Karpas-422 (cell line): ENCODE measurements around the gene PRPF38A. TPM values are rescaled to one million over a fixed set of nuclear protein-coding genes. Genes with fewer than 3 reads are reported as not detected.

Experiments used
- DNase-seq: peaks from one replicate; pipeline ENCODE4 v3.0.0-alpha.2; 2015
- H2AFZ ChIP-seq: fragments of 200-600 bp; sonication (generic); 2 replicates; pipeline ENCODE4 v1.6.1; 2014; ENCODE audit warnings: antibody characterized with exemption, low read length, mixed read lengths
- H3K27ac ChIP-seq: fragments of 200-600 bp; sonication (generic); 2 replicates; pipeline ENCODE4 v1.5.1; 2014; ENCODE audit warnings: mild to moderate bottlenecking, low read length, moderate library complexity
- H3K27me3 ChIP-seq: fragments of 200-600 bp; sonication (generic); 2 replicates; pipeline ENCODE4 v1.6.1; 2014; ENCODE audit warnings: low read length, mixed read lengths
- H3K36me3 ChIP-seq: fragments of 200-600 bp; sonication (generic); 2 replicates; pipeline ENCODE4 v1.6.1; 2014; ENCODE audit warnings: low read length, mixed read lengths; ENCODE audit not compliant: insufficient read depth
- H3K4me1 ChIP-seq: fragments of 200-600 bp; sonication (generic); 2 replicates; pipeline ENCODE4 v1.6.1; 2014; ENCODE audit warnings: mild to moderate bottlenecking, low read length, mixed read lengths
- H3K4me2 ChIP-seq: fragments of 200-600 bp; sonication (generic); 2 replicates; pipeline ENCODE4 v1.6.1; 2014; ENCODE audit warnings: low read length, low read depth, mild to moderate bottlenecking; ENCODE audit not compliant: poor library complexity, severe bottlenecking
- H3K4me3 ChIP-seq: fragments of 200-600 bp; sonication (generic); 2 replicates; pipeline ENCODE4 v1.5.1; 2014; ENCODE audit warnings: mild to moderate bottlenecking, antibody characterized with exemption, low read length, mixed read lengths
- H3K79me2 ChIP-seq: fragments of 200-600 bp; sonication (generic); 2 replicates; pipeline ENCODE4 v1.6.1; 2014; ENCODE audit warnings: mild to moderate bottlenecking, low read length, mixed read lengths
- H3K9ac ChIP-seq: fragments of 200-600 bp; sonication (generic); 2 replicates; pipeline ENCODE4 v1.6.0; 2014; ENCODE audit warnings: low read length
- H3K9me2 ChIP-seq: fragments of 200-600 bp; sonication (generic), shearing (Covaris generic); replicated peaks from 2 replicates; pipeline ENCODE4 v1.6.0; 2014; ENCODE audit warnings: mild to moderate bottlenecking, low read length, moderate library complexity; ENCODE audit not compliant: insufficient read depth
- H3K9me3 ChIP-seq: fragments of 300-700, 200-600 bp; sonication (generic); 2 replicates; pipeline ENCODE4 v1.6.1; 2014; ENCODE audit warnings: low read length, mixed read lengths
- H4K20me1 ChIP-seq: fragments of 200-600 bp; sonication (generic); 2 replicates; pipeline ENCODE4 v1.6.1; 2014; ENCODE audit warnings: mild to moderate bottlenecking, antibody characterized with exemption, low read length, low read depth; ENCODE audit not compliant: insufficient read depth
- total RNA-seq: library from RNA; depleted of rRNA; stranded (reverse); fragments of >200 nt; shearing (Covaris generic); gene quantifications from 2 replicates; pipeline ENCODE4 v1.2.3, GENCODE V29; 2014; ENCODE audit warnings: low replicate concordance; rRNA removed

Gene PRPF38A, protein sequence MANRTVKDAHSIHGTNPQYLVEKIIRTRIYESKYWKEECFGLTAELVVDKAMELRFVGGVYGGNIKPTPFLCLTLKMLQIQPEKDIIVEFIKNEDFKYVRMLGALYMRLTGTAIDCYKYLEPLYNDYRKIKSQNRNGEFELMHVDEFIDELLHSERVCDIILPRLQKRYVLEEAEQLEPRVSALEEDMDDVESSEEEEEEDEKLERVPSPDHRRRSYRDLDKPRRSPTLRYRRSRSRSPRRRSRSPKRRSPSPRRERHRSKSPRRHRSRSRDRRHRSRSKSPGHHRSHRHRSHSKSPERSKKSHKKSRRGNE
- total RNA-seq, result 17.1 and 26.3 TPM in 2 replicates

- peak within 1 kb of the TSS; percentile 75 for H3K4me2 ChIP-seq
- H3K4me3 ChIP-seq, result peak within 1 kb of the TSS; percentile 83
- H3K27ac ChIP-seq, result peak within 1 kb of the TSS; percentile 79
- no peaks in the 10 kb centered on the region for H3K9me2 ChIP-seq
- peak within 1 kb of the TSS; percentile 79 for H2AFZ ChIP-seq
- DNase-seq, result peak; percentile 99
- H3K9ac ChIP-seq, result peak within 1 kb of the TSS; percentile 88
- no peaks in the 10 kb centered on the region for H4K20me1 ChIP-seq
- peaks cover 27% of the 10 kb centered on the region for H3K4me1 ChIP-seq
- no peaks in the 10 kb centered on the region for H3K9me3 ChIP-seq
- H3K36me3 ChIP-seq, result peaks cover 44% of the 10 kb centered on the region
- H3K79me2 ChIP-seq, result peaks cover 85% of the 10 kb centered on the region
- H3K27me3 ChIP-seq, result no peaks in the 10 kb centered on the region
These were observed at the start of gene PRPF38A, which contains the start of gene ORC1 for GRCh38 chr1:52404116-52404974. TSS of gene PRPF38A (plus strand) at chr1:52404602. CDS start at chr1:52404750, 148 bp downstream. TSS of gene ORC1 (minus strand) at chr1:52404423. CDS start at chr1:52402223, 2,200 bp downstream.

DNA sequence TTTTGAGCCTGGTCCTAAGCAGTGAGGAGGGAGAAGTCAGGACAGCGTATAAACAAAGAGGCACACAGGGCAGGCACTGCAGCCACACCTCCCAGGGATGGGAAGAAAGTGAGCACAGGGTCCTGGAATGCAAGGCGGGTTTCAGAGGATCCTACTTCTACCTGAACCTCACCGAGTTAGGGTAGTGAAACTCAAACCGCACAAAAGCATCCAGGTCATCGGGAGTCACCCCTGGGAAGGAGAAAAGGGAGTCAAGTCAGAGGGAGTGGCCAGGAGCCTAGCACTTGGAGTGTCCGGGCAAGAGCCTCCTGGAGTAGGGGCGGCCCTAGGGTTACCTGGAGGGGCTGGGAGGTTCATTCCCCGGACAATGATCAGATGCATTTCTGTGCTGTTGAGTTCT lies 49.0 kb upstream of the PRPF38A start:
- Histone ChIP-seq H3K27ac (no peak overlapping the region), H3K4me3 (no peak overlapping the region), H3K27me3 (no peaks in the 10 kb centered on the region), H3K4me1 (no peaks in the 10 kb centered on the region), H3K79me2 (no peaks in the 10 kb centered on the region), H3K36me3 (peaks cover 8% of the 10 kb centered on the region; the same call in 1 of the 2 replicates), H3K9ac (no peak overlapping the region), H3K9me2 (no peaks in the 10 kb centered on the region), H3K4me2 (no peak overlapping the region), H4K20me1 (no peaks in the 10 kb centered on the region), H2AFZ (no peak overlapping the region), H3K9me3 (no peaks in the 10 kb centered on the region)
- no peak for DNase-seq

GRCh38 chr1:52355847-52356505 lies 48.4 kb upstream of the PRPF38A start:
- peaks cover 8% of the 10 kb centered on the region; the same call in 1 of the 2 replicates for H3K36me3 ChIP-seq
- no peak for DNase-seq
- H3K4me1 ChIP-seq, result no peaks in the 10 kb centered on the region
- H3K9me3 ChIP-seq, result no peaks in the 10 kb centered on the region
- no peaks in the 10 kb centered on the region for H3K27me3 ChIP-seq
- H3K9ac ChIP-seq, result no peak overlapping the region
- H3K4me3 ChIP-seq, result no peak overlapping the region
- no peak overlapping the region for H2AFZ ChIP-seq
- H4K20me1 ChIP-seq, result no peaks in the 10 kb centered on the region
- H3K9me2 ChIP-seq, result no peaks in the 10 kb centered on the region
- no peaks in the 10 kb centered on the region for H3K79me2 ChIP-seq
- H3K27ac ChIP-seq, result no peak overlapping the region
- no peak overlapping the region for H3K4me2 ChIP-seq

DNA sequence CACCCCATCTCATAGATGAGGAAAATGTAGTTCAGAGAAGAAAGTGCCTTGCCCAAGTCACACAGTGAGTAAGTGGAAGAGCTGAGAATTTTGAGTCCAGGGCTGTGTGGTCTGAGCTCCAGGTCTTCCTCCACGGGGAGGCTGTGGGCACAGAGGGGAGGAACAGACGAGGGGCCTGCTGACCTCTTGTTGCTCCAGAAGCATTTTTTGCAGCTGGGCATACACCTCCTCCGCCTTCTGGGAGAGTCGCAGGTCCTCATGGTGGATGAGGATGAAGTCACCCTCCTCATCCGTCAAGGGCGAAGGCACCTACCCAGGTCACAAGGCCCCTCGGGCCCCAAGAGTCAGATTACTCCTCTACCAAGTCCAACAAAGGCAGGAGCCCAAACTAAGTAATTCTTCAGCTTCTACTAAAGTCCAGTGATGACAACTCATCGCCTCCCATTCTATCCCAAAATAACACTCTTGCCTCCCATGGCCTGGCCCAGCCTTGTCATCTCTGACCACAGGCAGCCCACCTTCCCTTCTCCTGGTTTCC lies 47.5 kb upstream of the PRPF38A start:
- Histone ChIP-seq H2AFZ (no peak overlapping the region), H3K4me1 (no peaks in the 10 kb centered on the region), H3K27ac (no peak overlapping the region), H3K4me3 (no peak overlapping the region), H3K36me3 (peaks cover 8% of the 10 kb centered on the region; the same call in 1 of the 2 replicates), H4K20me1 (no peaks in the 10 kb centered on the region), H3K4me2 (no peak overlapping the region), H3K9me2 (no peaks in the 10 kb centered on the region), H3K27me3 (no peaks in the 10 kb centered on the region), H3K9ac (no peak overlapping the region), H3K79me2 (no peaks in the 10 kb centered on the region), H3K9me3 (no peaks in the 10 kb centered on the region)
- DNase-seq, result no peak

- H3K4me1 ChIP-seq, result no peaks in the 10 kb centered on the region
- H3K9me3 ChIP-seq, result no peaks in the 10 kb centered on the region
- H4K20me1 ChIP-seq, result no peaks in the 10 kb centered on the region
- H3K4me3 ChIP-seq, result no peak overlapping the region
- H3K27ac ChIP-seq, result no peak overlapping the region
- no peaks in the 10 kb centered on the region for H3K27me3 ChIP-seq
- no peaks in the 10 kb centered on the region for H3K9me2 ChIP-seq
- H3K79me2 ChIP-seq, result no peaks in the 10 kb centered on the region
- DNase-seq, result no peak
- H3K4me2 ChIP-seq, result no peak overlapping the region
- no peak overlapping the region for H2AFZ ChIP-seq
- no peak overlapping the region for H3K9ac ChIP-seq
- peaks cover 8% of the 10 kb centered on the region; the same call in 1 of the 2 replicates for H3K36me3 ChIP-seq
These were observed 47.0 kb upstream of the PRPF38A start for GRCh38 chr1:52357397-52357796.

DNA sequence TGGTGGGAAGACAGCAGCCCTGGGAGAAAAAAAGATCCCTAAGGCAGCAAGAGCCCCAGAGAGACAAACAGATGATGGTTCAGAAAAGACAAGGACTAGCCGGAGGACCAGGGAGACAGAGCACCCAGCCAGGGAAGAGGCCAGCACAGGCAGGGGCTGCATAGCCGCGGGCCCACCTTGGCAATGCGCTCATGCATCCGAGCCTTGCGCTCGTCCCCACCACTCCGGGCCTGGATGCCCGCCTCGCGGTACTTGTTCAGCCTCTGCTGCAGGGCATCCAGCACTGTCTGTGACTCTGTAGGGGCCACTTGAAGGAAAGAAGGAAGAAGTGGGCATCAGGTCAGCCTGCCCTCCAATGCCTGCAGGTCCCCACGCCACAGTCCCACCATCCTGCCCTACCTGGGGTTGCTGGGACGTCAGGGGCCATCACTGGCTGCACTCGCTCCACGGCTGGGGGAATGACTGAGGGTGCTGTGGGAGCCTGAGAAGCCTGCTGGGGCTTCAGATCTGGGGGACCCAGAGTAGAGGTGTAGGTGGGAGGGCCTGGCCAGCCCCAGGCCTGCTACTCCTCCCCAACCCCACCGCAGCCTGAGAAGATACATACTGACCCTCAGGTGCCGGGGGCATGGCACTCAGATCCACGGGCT lies 45.4 kb upstream of the PRPF38A start:
- 0 out of 2 replicates have a peak, but pooled peaks cover under 1% of the 10 kb centered on the region for H3K4me1 ChIP-seq
- no peak overlapping the region for H2AFZ ChIP-seq
- peaks cover 9% of the 10 kb centered on the region for H3K36me3 ChIP-seq
- DNase-seq, result no peak
- no peaks in the 10 kb centered on the region for H3K9me3 ChIP-seq
- H3K9me2 ChIP-seq, result no peaks in the 10 kb centered on the region
- H4K20me1 ChIP-seq, result no peaks in the 10 kb centered on the region
- H3K4me2 ChIP-seq, result no peak overlapping the region
- H3K27me3 ChIP-seq, result no peaks in the 10 kb centered on the region
- no peak overlapping the region for H3K27ac ChIP-seq
- peaks cover 7% of the 10 kb centered on the region for H3K79me2 ChIP-seq
- no peak overlapping the region for H3K9ac ChIP-seq
- H3K4me3 ChIP-seq, result no peak overlapping the region

DNA sequence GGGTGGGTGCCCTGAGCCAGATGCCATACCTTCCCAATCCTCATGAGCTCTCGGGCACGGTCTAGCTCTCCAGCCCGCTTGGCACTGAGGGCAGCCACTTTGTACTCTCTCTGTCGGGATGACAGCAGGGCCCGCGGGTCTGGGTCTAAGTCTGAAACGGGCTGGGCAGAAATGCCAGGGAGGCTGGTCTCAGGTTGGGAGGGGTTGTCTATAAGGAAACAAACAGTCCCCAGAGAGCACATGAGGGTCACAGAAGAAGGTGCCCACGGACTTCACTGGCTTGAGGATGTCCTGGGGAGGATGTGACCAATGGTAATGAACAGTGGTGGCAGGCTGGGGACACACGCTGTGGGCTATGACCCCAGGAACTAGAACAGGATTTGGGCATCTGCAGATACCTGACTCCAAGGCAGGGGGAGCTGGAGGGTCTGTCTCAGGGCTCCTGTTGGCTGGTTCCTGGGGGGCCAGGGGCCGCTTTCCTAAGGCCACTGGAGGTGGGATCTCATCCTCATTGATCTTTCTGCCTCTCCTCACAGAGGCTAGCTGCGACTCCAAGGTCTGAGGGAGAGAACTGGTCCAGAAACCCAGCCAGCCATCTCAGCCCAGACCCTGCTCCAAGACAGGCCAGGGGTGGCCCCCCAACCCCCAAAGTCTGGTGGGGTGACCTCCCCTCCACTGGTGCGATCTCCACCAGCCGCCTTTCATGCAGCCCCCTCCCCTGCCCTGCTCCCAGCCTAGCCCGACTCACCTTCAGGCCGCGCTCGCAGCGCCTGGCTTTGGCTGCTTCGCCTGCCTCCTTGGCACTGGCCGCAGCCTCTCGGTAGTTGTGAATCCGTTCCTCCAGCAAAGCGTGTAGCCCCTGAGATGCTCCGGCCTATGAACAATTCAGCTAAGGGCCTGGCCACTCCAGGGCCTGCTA lies 44.5 kb upstream of the PRPF38A start:
- no peak overlapping the region for H3K27ac ChIP-seq
- peaks cover 10% of the 10 kb centered on the region for H3K4me1 ChIP-seq
- H3K27me3 ChIP-seq, result no peaks in the 10 kb centered on the region
- no peak overlapping the region for H3K4me3 ChIP-seq
- H2AFZ ChIP-seq, result no peak overlapping the region
- peaks cover 16% of the 10 kb centered on the region for H3K79me2 ChIP-seq
- H3K4me2 ChIP-seq, result no peak overlapping the region
- no peak for DNase-seq
- peaks cover 10% of the 10 kb centered on the region for H3K36me3 ChIP-seq
- no peaks in the 10 kb centered on the region for H3K9me3 ChIP-seq
- no peaks in the 10 kb centered on the region for H3K9me2 ChIP-seq
- no peak overlapping the region for H3K9ac ChIP-seq
- no peaks in the 10 kb centered on the region for H4K20me1 ChIP-seq
